Mesenchymal stem cell (in vitro differentiated cells and primary cell): ENCODE results near the gene MED9.

Source experiments
- DNase-seq: peaks from one replicate; pipeline ENCODE4 v3.0.0-alpha.2; 2013
- H2AFZ ChIP-seq: one replicate; pipeline ENCODE4 v1.6.1; 2013; ENCODE audit warnings: low read depth, mild to moderate bottlenecking, control low read depth, inconsistent platforms, low read length, moderate library complexity
- H2AK5ac ChIP-seq: 2 replicates; pipeline ENCODE4 v1.6.1; 2013; ENCODE audit warnings: low read length, moderate library complexity, mild to moderate bottlenecking, inconsistent platforms; ENCODE audit not compliant: severe bottlenecking
- H2BK120ac ChIP-seq: one replicate; pipeline ENCODE4 v1.6.1; 2013; ENCODE audit warnings: low read depth, mild to moderate bottlenecking, inconsistent platforms, low read length, moderate library complexity
- H2BK12ac ChIP-seq, 2 experiments: one replicate each; pipeline ENCODE4 v1.6.1; 2013; ENCODE audit warnings: inconsistent platforms in 2 of 2, low read length in 2 of 2, mild to moderate bottlenecking in 2 of 2, moderate library complexity in 2 of 2, control low read depth in 1 of 2
- H2BK15ac ChIP-seq: one replicate; pipeline ENCODE4 v1.6.1; 2013; ENCODE audit warnings: mild to moderate bottlenecking, low read depth, inconsistent platforms; ENCODE audit not compliant: poor library complexity, severe bottlenecking
- H2BK5ac ChIP-seq: 2 replicates; pipeline ENCODE4 v1.6.1; 2013; ENCODE audit warnings: low read depth, mild to moderate bottlenecking, low read length, control low read depth, inconsistent platforms; ENCODE audit not compliant: poor library complexity, severe bottlenecking
- H3K14ac ChIP-seq, 2 experiments: one replicate each; pipeline ENCODE4 v1.6.1; 2013; ENCODE audit warnings: inconsistent platforms in 2 of 2, low read length in 2 of 2, control low read depth in 1 of 2, mild to moderate bottlenecking in 1 of 2, moderate library complexity in 1 of 2
- H3K18ac ChIP-seq, 2 experiments: one replicate each; pipeline ENCODE4 v1.6.1; 2013; ENCODE audit warnings: inconsistent platforms in 2 of 2, low read length in 2 of 2, control low read depth in 1 of 2, low read depth in 1 of 2, mild to moderate bottlenecking in 1 of 2
- H3K23ac ChIP-seq, 2 experiments: one replicate each; pipeline ENCODE4 v1.6.1; 2013; ENCODE audit warnings: inconsistent platforms in 2 of 2, low read length in 2 of 2, mild to moderate bottlenecking in 2 of 2, moderate library complexity in 2 of 2, control low read depth in 1 of 2
- H3K27ac ChIP-seq: 2 replicates; pipeline ENCODE4 v1.5.1; 2013; ENCODE audit warnings: mild to moderate bottlenecking, moderate library complexity, low read length, control low read depth, inconsistent platforms; ENCODE audit not compliant: poor library complexity, severe bottlenecking
- H3K27me3 ChIP-seq, 2 experiments: 2 replicates each; pipeline versions ENCODE4 v1.6.1 to v1.7.0; 2013; ENCODE audit warnings: low read length in 2 of 2, mild to moderate bottlenecking in 2 of 2, moderate library complexity in 2 of 2, control low read depth in 1 of 2, inconsistent platforms in 1 of 2; ENCODE audit not compliant: control insufficient read depth in 1 of 2, insufficient read depth in 1 of 2
- H3K36me3 ChIP-seq, 2 experiments: 2 replicates each; pipeline versions ENCODE4 v1.6.1 to v1.7.0; 2013; ENCODE audit warnings: low read length in 2 of 2, control low read depth in 1 of 2, inconsistent platforms in 1 of 2, low read depth in 1 of 2, mild to moderate bottlenecking in 1 of 2; ENCODE audit not compliant: insufficient read depth in 2 of 2, control insufficient read depth in 1 of 2
- H3K4ac ChIP-seq, 2 experiments: one replicate each; pipeline ENCODE4 v1.6.1; 2013; ENCODE audit warnings: inconsistent platforms in 2 of 2, low read length in 2 of 2, mild to moderate bottlenecking in 2 of 2, moderate library complexity in 2 of 2, control low read depth in 1 of 2, low read depth in 1 of 2
- H3K4me1 ChIP-seq: 2 replicates; pipeline ENCODE4 v1.6.1; 2013; ENCODE audit warnings: low read depth, low read length, control low read depth; ENCODE audit not compliant: control insufficient read depth, insufficient read depth
- H3K4me2 ChIP-seq: 2 replicates; pipeline ENCODE4 v1.6.1; 2013; ENCODE audit warnings: low read length, mild to moderate bottlenecking, inconsistent platforms; ENCODE audit not compliant: poor library complexity, severe bottlenecking
- H3K4me3 ChIP-seq, 2 experiments: 2 replicates each; pipeline versions ENCODE4 v1.5.1 to v1.7.0; 2013; ENCODE audit warnings: low read length in 2 of 2, mild to moderate bottlenecking in 2 of 2, control low read depth in 1 of 2, low read depth in 1 of 2; ENCODE audit not compliant: insufficient read depth in 1 of 2
- H3K79me1 ChIP-seq: replicated peaks from 2 replicates; pipeline ENCODE4 v1.6.1; 2013; ENCODE audit warnings: mild to moderate bottlenecking, control low read depth, low read length, inconsistent platforms; ENCODE audit not compliant: poor library complexity, severe bottlenecking
- H3K9ac ChIP-seq: 2 replicates; pipeline ENCODE4 v1.7.0; 2013; ENCODE audit warnings: mild to moderate bottlenecking, low read length, moderate library complexity
- H3K9me3 ChIP-seq: 2 replicates; pipeline ENCODE4 v1.7.0; 2013; ENCODE audit warnings: mild to moderate bottlenecking, low read length; ENCODE audit not compliant: control insufficient read depth
- H4K8ac ChIP-seq: one replicate; pipeline ENCODE4 v1.6.1; 2013; ENCODE audit warnings: inconsistent platforms, mild to moderate bottlenecking, low read length, moderate library complexity
- H4K91ac ChIP-seq: one replicate; pipeline ENCODE4 v1.6.1; 2013; ENCODE audit warnings: mild to moderate bottlenecking, low read length, inconsistent platforms
- WGBS: methylation state at CpG from one replicate; pipeline ENCODE4 v1.1.7; 2013; ENCODE audit warnings: mixed read lengths; 5-methylcytosine and 5-hydroxymethylcytosine counted together

MED9 gene

GRCh38 chr17:17515934-17516930 is 39.4 kb downstream of the MED9 start:
- H3K9ac ChIP-seq: peak overlapping the region; percentile 73
- H2AFZ ChIP-seq: no peak overlapping the region
- no peak overlapping the region for H3K23ac ChIP-seq
- no peak overlapping the region for H3K4me3 ChIP-seq
- DNase-seq: peak; percentile 70
- no peaks in the 10 kb centered on the region for H3K79me1 ChIP-seq
- no peak overlapping the region for H2BK5ac ChIP-seq
- peak overlapping the region in 1 of 2 experiments; percentile 55 for H3K14ac ChIP-seq
- H2AK5ac ChIP-seq: no peak overlapping the region
- no peak overlapping the region for H2BK12ac ChIP-seq
- H3K9me3 ChIP-seq: no peaks in the 10 kb centered on the region
- 69% methylated on average over 19 of the region's 21 CpGs for WGBS
- H2BK15ac ChIP-seq: no peak overlapping the region
- H3K4ac ChIP-seq: no peak overlapping the region
- peaks cover 4 to 8% of the 10 kb centered on the region in 2 experiments for H3K27me3 ChIP-seq
- no peak overlapping the region for H2BK120ac ChIP-seq
- H3K36me3 ChIP-seq: peaks cover 3 to 30% of the 10 kb centered on the region in 2 experiments
- no peak overlapping the region for H4K91ac ChIP-seq
- H3K4me1 ChIP-seq: peaks cover 38% of the 10 kb centered on the region
- no peak overlapping the region for H3K18ac ChIP-seq
- no peak overlapping the region for H4K8ac ChIP-seq
- no peak overlapping the region for H3K4me2 ChIP-seq
- H3K27ac ChIP-seq: no peak overlapping the region

GRCh38 chr17:17516941-17517720 is 40.3 kb downstream of the MED9 start:
- Histone ChIP-seq H3K18ac (no peak overlapping the region), H2AK5ac (no peak overlapping the region), H3K4me1 (peaks cover 31% of the 10 kb centered on the region), H3K4me2 (no peak overlapping the region), H4K8ac (no peak overlapping the region), H3K9ac (peak overlapping the region; percentile 73), H3K27me3 (peaks cover 4 to 8% of the 10 kb centered on the region in 2 experiments), H2BK120ac (no peak overlapping the region), H3K79me1 (no peaks in the 10 kb centered on the region), H4K91ac (no peak overlapping the region), H2BK5ac (no peak overlapping the region), H3K36me3 (peaks cover 3 to 30% of the 10 kb centered on the region in 2 experiments), H2BK12ac (no peak overlapping the region), H3K23ac (no peak overlapping the region), H2AFZ (no peak overlapping the region), H3K14ac (no peak overlapping the region), H3K4ac (no peak overlapping the region), H3K9me3 (no peaks in the 10 kb centered on the region), H3K27ac (no peak overlapping the region), H2BK15ac (no peak overlapping the region), H3K4me3 (no peak overlapping the region)
- DNase-seq: no peak
- 91% methylated on average over 13 of the region's 14 CpGs for WGBS

DNA sequence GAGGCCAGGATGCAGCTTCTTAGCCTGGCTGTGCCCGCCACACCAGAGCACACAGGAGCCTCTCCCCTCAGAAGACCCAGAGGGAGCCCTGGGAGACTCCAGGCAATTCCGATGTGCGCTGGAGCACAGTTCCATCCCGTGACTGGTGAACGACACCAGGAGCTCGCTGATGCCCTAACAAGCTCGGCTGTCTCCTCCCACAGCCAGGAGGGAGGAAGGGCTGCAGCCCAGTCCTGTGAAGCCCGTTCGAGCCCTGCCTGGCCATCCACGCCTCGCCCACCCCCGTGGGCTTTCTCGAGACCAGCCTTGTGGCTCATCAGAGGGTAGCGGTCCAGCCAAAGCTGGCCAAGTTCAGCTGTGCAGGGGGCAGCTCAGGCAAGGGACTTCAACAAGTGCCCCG is 41.2 kb downstream of the MED9 start:
- Histone ChIP-seq H3K4me1 (peaks cover 24% of the 10 kb centered on the region), H4K91ac (no peak overlapping the region), H4K8ac (no peak overlapping the region), H3K79me1 (no peaks in the 10 kb centered on the region), H2BK120ac (no peak overlapping the region), H3K27me3 (peaks cover 4 to 8% of the 10 kb centered on the region in 2 experiments), H3K4ac (no peak overlapping the region), H3K27ac (no peak overlapping the region), H3K9me3 (no peaks in the 10 kb centered on the region), H3K36me3 (peaks cover 3 to 30% of the 10 kb centered on the region in 2 experiments), H3K4me3 (no peak overlapping the region), H2BK12ac (no peak overlapping the region), H3K23ac (no peak overlapping the region), H3K4me2 (no peak overlapping the region), H2AFZ (no peak overlapping the region), H2BK15ac (no peak overlapping the region), H3K18ac (no peak overlapping the region), H3K9ac (no peak overlapping the region), H3K14ac (no peak overlapping the region), H2BK5ac (no peak overlapping the region), H2AK5ac (no peak overlapping the region)
- no peak for DNase-seq
- WGBS: 81% methylated on average over 15 of the region's 15 CpGs

DNA sequence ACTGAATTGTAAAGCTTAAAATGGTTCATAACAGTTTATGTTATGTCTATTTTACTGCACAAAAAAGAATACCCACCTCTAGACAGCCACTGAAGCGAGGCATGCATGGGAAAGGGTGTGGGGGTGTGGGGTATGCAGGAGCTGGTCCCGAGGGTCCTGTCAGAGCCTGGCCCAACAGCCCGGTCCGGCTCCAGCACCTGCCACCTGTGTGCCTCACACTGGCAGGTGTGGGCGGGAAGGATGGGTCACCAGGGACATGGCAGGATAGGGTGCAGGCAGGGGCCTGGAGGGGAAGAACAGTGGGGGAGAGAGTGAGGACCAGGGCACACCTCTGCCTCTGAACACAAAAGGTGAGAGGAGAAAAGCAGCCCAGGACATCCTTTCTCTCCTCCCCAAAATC is 42.2 kb downstream of the MED9 start:
- Histone ChIP-seq H2BK12ac (no peak overlapping the region), H3K9me3 (no peaks in the 10 kb centered on the region), H3K4me1 (peaks cover 29% of the 10 kb centered on the region), H3K23ac (no peak overlapping the region), H3K9ac (no peak overlapping the region), H2AFZ (no peak overlapping the region), H2BK15ac (no peak overlapping the region), H3K36me3 (peaks cover 3 to 30% of the 10 kb centered on the region in 2 experiments), H3K4me2 (no peak overlapping the region), H4K91ac (no peak overlapping the region), H3K27ac (no peak overlapping the region), H3K79me1 (no peaks in the 10 kb centered on the region), H3K14ac (peak overlapping the region in 1 of 2 experiments; percentile 19), H3K4ac (no peak overlapping the region), H2BK5ac (no peak overlapping the region), H3K18ac (no peak overlapping the region), H2AK5ac (no peak overlapping the region), H2BK120ac (no peak overlapping the region), H4K8ac (no peak overlapping the region), H3K4me3 (no peak overlapping the region), H3K27me3 (peaks cover 4 to 8% of the 10 kb centered on the region in 2 experiments)
- DNase-seq: no peak
- 83% methylated on average over 5 of the region's 5 CpGs for WGBS
